ENCODE data around the gene CCR6.
"Not testable (repeated sequence)": the region's sequence is repeated elsewhere in the genome, so short reads cannot be mapped to it uniquely, and the experiment has no call there.

Gene CCR6

GRCh38 chr6:167178896-167179655, 56.2 kb downstream of the CCR6 start:
- not testable (repeated sequence) for DNase-seq

- DNase-seq, result not testable (repeated sequence)
Measured at GRCh38 chr6:167180086-167180485, 57.2 kb downstream of the CCR6 start.

GRCh38 chr6:167181351-167181750, 58.5 kb downstream of the CCR6 start:
- not testable (repeated sequence) for DNase-seq

GRCh38 chr6:167182913-167183314, 60.0 kb downstream of the CCR6 start:
- not testable (repeated sequence) for DNase-seq

- not testable (repeated sequence) for DNase-seq
Measured at GRCh38 chr6:167185101-167185500, 62.2 kb downstream of the CCR6 start.

- not testable (repeated sequence) for DNase-seq
Measured at GRCh38 chr6:167187275-167187674, 64.4 kb downstream of the CCR6 start.
